Neural cell (in vitro differentiated cells): Measurements from ENCODE around the gene RBM17.

Experiments
- CTCF ChIP-seq: fragments of 450-650 bp; IDR thresholded peaks from 2 replicates; pipeline ENCODE4 v1.5.1; 2014; ENCODE audit warnings: antibody characterized with exemption, mild to moderate bottlenecking, moderate library complexity; ENCODE audit not compliant: poor library complexity, severe bottlenecking
- MXI1 ChIP-seq: fragments of 450-650 bp; conservative IDR thresholded peaks from 2 replicates; pipeline ENCODE4 v1.6.1; 2014; ENCODE audit warnings: antibody characterized with exemption, mild to moderate bottlenecking; ENCODE audit not compliant: poor library complexity, severe bottlenecking

- TF ChIP-seq CTCF, result no peak
- TF ChIP-seq MXI1, result no peak
These were observed 28.0 kb downstream of the RBM17 start for GRCh38 chr10:6116806-6117205.
